SIG-M5 treated with dmso at 0.1 percent for 504 hours (cell line): ENCODE data around the gene NUDT21.

Experiments used
- DNase-seq: peaks from one replicate; lab custom pipeline; 2025; ENCODE audit not compliant: unreplicated experiment; lab: John Stamatoyannopoulos, UW

The NUDT21 gene

DNA sequence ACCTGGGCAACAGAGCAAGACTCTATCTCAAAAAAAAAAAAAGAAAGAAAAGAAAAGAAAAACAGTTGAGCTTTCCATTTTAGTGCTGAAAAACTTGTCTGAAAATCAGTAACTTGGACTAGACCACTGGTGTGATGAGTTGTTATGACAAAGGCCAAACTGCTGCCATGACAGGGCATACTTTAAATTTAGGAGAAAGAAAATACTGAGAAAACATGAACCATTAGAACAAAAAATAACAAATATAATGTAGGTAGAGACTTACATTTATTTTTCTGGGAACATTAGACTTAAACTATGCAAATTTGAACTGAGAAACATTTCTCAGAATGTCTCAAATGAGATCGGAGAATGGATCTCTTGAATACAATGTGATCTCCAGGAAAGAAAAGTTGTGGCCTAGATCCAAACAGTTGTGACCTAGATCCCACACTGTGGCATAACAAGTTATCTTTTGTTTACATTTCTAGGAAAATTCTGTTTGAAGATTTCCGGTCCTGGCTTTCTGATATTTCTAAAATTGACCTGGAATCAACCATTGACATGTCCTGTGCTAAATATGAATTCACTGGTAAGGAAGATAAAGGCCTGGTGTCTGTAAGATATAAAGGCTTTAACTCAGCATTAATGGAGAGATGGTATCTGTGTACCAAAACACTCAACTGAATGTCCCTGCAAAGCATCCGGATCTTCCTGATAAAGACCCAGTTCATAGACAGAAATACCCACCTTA, 11.1 kb upstream of the NUDT21 start:
- DNase-seq, result no peak

DNA sequence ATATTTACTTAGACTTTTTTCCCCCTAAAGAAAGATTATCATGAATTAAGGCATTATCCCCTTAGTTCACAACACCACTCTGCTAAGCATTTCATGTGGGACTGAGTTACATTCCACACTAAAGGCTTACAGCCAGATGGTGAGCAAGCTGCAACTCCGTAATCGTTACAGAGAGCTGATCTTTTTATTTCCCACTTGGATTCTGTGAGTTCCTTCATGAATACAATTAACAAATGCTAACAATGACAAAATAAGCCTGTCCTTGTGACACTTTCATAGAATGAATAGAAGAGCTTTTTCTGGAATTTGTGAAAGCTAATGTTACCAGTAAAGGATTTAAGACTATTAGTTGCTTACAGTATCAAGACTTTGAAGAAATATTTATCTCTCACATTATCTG, 9.0 kb upstream of the NUDT21 start:
- no peak for DNase-seq

DNA sequence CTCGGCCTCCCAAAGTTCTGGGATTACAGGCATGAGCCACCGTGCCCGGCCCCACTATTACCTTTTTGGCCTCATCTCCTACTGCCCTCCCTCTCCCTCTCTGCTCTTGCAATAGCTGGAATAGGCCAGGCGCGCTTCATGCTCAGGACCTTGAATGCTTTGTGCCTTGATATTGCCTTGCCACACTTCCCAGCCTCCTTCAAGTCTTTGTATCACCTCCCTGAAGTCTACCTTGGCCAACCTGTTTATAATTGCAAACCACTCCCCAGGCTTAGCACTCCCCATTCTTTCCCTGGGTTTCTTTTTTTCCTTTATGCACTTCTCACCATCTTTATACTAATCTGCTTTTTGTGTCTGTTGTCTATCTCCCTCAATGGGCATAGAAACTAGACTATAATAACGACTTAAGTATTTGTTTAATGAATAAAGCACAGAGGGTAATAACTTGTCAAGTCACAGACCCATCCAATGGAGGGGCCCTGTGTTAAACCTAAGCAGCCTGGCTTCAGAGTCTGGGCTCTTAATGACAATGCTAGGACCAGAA, 6.9 kb upstream of the NUDT21 start:
- DNase-seq, result no peak

DNA sequence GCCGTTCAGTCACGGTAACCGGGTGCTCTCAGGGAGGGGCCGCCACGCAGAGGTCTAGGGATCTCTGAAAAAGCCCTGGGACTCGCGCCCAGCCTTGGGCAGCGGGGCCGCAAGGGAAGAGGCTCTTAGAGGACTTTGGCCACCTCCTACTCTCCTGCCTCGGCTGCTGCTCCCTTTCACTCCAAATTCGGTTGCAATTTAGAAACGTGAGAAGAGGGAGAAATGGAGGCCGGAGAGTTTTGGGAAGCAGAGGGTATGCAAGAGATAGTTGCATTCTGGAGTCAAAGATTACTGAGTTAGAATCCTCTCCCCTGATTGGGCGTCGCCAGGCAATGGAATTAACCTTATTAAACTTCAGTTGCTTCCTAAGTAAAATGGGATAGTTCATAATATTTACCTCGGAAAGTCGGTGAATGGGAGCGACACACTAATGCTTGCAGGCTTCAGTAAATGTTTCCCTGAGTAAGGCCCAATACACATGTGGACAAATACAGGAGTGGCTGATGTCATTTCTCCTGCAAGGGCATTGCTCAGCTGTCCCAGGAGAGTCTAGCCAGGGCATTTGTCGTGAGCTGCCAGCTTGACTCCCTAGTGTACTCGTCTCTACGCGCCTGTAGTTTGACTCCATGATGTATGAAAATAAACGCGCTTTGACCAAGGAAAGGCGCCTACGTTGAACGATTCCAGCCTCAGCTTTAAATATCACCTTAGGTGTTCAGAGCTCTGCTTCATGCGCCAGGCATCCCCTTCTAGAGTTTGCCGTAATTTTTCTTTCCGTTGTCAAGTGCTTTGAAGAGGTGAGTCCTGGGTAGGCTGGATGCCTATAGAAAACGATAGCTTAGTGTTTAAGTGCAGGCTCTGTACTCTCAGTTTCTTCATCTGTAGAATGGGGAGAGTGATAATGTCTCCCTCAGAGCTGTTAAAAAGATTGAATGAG, 889 bp upstream of the NUDT21 start:
- DNase-seq, result no peak

DNA sequence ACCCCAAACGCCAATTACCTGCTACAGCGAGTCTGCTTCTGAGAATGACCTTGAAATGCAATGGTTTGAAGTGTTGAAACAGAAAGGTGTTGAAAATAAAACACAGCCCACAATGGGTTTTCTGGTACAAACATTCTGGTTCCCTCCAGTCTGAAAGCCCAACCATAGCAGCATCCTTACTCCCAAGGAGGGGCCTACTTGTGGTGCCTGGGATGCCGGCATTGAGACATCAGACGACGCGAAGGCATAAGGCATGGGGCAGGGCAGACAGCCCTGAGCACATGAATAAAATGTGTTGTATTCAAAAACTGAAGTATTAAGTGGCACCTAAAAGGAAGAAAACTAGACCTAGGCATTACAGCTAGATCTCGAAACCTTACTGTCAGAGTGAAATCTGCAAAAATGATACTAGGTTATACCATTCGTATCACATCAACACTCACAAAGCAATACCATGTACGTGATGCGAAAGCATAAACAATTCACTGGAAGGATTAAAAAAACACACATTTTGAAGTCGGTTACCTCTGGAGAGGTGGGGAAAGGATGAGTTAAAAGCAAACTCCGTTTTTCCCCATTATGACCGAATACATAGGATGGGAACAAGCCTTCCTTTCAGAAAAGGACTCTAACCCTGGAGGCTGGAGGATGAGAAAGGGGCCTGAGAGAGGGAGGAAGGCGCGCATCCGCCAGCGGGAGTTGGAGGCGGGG, 702 bp downstream of the NUDT21 start:
- no peak for DNase-seq

DNA sequence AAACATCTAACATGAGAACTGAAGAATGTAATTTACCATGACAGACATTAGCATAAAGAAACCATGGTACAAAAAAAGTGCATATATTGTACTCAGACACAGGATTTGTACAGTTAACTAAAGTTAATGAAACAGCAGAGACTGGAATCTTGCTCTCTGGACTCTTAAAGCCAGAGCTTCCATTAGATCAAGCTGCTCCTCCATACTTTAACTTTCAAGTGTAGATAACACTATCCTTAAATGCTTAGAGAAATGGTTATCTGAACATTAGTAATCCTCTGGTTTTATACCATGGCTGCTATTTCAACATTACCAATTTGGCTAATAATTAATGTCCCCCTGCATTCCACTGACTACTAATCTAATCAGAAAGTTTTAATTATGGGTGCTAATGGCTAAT, 3.1 kb downstream of the NUDT21 start:
- DNase-seq, result no peak

DNA sequence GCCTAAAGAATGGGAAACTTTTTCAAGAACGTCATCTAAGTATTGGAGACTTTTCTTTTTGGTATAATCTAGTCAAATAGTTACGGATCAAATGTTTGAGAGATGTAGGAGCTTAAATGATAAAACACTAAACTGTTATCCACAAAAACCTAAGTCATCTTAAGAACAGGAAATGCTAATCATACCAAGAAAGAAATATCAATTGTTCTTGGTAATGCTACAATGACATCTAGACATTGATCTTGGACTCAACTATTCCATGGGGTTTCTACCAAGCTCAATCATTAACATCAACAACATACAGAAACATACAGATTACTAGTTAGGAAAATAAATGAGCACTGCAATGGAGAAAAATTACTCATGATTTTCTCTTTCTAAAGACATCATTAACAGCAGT, 3.8 kb downstream of the NUDT21 start:
- DNase-seq, result no peak

DNA sequence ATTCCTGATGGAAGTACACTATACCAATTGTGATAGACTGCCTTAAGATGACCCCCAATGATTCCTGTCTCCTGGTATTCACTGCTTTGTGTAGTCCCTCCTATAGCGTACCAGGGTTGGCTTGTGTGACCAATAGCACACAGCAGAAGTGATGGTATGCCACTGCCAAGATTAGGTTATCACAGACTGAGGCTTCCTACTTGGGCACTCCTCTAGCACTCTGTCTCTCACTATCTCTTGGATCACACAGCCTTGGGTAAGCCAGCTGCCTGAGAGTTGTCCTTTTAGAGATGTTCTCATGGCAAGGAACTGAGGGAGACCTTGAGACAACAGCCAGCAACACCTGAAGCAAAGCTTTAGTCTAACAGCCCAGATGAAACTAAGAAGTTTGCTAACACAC, 13.1 kb downstream of the NUDT21 start:
- no peak for DNase-seq

DNA sequence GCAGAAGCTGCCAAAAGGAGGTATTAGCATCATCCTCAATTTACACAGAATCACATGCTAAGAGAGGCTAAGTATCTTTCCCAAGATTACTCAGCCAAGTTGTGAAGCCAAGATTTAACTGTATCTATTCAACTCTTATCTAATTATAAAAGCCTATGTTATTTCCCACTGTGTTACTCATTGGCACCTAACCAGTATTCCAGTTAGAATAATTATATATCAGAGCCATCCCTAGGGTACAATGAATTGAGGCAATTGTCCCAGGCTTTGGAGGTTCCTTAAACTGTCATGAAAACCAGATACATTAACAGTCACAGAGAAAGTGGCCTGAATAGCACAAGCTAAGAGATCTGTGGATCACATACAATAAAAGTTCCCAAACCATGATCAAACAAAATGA, 14.9 kb downstream of the NUDT21 start:
- no peak for DNase-seq

DNA sequence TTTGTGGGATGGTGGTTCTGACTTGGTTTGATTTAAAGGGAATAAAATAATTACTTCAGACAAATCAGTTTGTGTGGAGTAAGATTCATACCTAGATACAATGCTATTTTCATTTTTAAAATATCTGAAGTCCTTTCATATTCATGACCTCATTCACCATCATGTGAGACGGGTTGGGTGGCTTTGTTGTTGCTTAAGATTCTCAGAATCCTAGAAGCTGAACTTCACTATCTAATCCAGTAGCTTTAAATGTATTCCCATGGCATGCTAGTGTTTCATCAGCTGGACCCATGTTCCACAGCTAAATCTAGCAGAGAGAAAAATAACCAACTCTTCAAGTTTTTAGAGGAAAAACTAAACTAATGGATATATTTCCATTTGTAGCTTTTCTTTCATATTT, 23.0 kb downstream of the NUDT21 start:
- no peak for DNase-seq

DNA sequence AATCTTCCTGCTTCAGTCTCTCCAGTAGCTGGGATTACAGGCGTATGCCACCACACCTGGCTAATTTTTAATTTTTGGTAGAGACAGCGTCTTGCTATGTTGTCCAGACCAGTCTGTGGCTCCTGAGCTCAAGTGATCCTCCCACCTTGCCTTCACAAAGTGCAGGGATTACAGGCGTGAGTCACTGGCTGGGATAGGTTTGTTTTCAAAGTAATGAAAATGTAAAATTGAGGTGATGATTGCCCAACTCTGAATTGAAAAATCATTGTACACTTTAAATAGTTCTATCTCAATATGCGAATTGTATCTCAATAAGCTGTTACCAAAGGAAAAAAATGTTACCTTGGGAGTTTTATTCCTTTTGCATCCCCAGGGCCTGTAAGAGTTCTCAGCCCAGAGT, 24.5 kb downstream of the NUDT21 start:
- DNase-seq, result no peak

DNA sequence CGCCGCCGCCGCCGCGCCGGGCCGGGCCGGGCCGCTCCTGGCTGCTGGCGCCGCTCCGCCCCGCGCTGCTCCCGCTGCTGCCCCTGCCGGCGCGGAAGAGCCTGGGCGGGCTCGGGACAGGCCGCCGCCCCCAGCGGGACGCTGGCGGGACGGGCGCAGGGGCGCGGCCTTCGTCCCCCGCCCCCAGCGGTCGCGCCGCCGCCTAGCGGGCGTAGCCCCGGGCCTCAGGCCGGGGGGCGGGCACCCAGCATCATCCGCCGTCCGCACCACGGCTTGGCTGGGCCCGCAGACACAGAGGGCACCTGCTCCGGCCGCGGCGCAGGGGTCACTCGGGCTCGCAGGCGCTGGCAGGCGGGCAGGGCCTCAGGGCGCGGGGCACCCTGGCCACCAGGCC, 25.7 kb downstream of the NUDT21 start, which contains the start of gene AMFR:
TSS of gene AMFR (minus strand) at position 107 of the 394 bp plus-strand sequence. CDS start 218 bp downstream, outside the sequence.
- DNase-seq, result peak; percentile 61

DNA sequence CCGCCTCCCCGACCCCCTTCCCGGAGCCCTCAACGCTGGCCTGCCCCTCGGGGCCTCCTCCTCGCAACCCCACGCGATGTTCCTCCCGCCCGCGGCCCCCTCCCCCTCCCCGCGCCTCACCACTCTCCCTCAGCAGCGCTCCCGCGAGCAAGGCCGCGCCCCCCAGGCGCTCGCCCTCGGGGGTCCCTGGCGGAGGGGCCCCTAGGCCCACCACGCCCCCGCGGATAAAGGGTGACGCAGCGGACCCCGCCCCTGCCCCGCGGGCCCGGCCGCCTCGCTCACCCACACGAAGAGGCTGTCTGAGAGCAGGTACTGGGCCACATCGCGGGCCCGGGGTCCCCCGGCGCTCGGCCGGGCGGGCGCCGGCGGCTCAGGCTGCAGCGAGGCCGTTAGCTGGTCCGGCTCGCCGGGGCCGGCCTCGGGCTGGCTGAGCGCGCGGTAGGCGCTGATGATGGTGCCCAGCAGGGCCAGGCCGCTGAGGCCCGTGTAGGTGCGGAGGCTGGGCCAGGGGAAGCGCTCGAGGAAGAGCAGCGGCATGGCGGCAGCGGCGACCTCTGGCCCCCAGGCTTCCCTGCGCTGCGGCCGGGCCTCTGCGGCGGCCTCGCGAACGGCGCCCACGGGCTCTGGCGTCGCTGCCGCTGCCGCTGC, 26.2 kb downstream of the NUDT21 start:
- DNase-seq, result no peak

DNA sequence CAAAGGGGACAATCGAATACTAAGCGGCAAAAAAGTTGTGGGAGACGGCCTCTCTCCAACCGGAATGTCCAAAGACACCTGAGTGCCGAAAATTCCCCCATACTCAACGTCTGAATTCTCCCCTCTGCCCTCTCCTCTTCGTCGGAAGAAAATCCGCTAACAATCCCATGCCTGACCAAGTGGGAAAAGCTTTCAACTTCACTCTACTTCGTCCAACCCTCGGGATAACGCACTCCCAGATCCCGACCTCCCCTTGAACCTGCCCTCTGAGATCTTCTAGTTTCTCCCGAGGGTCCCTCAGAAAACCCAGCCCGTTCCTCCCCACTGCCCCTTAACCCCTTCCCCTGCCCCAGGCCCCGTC, 26.7 kb downstream of the NUDT21 start:
- DNase-seq, result no peak

DNA sequence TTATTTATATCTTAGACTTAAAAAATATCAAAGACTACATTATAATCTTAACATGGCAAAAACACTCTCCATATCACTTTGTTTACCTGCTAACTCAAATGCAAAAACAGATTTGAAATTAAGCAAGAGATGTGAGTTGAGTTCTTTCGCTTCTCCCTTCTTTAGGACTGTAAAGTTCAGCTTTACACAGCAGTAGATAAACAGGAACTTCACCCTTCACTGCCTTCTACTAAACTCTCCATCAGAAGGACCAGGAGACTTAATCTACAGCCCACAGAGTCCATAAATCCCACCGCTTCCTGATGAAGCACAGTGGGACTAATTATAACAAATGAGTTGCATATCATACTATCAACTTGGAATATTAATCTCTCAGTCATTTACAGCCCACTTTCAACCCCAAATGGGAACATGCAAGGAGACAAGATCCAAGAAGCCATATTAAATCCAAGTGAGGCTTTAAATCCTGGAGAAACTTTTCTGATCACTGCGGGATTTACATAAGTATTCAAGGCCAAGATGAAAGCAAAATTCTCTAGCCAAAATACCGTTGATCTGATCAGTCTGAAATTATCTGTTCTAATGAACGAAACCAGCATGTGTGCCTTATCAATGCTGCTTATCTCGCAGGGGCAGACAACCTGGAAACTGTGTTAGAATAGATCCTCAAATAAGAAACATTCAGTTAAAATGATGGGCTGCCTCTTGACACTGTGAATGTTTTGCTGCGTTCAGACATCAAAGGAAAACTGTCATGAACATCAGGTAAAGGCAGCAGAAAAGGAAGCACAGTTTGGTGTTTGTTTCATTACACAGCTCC, 27.3 kb downstream of the NUDT21 start:
- DNase-seq, result peak; percentile 70

DNA sequence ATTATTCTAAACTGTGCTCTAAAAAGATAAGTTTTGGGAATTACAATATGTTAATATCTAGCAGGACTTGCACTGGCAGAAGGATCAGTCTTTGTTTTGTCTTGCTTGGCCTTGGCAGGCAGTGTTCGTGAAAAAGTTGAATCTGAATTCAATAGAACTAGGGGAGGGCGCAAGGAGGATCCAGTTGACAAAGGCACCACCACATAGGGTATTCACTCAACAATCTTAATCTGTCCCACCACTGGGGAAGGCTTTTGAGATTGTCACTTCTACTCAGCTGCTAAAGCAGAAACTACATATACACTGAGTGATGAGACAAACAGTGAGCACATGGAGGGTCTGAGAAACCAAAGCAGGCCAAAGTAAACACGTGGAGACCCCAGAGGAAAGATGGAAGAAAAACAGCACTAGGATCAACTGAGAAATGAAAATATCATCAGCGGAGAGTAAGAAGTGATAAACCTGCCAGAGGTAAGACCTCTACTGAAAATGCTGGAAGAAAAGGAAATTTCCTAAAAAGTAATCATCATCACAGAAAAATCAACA, 28.2 kb downstream of the NUDT21 start:
- DNase-seq, result no peak

DNA sequence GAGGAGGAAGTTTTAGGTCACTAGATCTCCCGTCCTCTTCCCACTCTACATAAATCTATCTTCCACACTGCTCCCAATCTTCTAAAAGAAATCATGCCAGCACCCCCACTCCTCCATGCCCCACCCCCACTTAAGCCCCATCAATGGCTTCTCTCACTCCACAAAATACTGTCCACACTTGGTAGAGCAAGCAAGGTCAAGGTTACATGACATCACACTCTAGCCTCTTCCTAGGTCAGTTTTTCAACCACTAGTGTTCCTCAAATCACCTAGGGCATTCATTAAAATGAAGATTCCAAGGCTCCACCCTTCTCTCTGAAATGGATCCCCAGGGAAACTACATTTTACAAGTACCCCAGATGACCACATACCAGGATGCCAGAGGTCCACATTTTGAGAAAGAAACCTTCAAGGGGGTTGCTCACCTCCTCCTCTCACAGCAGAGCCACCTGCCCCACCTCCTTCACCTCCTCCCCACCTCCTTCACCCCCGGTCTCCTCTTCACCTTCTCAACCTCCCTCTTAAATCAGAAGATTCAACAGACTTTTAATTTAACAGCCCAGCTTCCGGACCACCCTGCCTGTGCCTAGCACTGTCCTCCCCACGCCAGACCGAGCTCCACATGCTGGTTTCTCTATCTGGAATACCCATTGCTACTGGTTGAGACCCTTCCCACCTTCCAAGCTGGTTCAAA, 29.0 kb downstream of the NUDT21 start:
- DNase-seq, result no peak

DNA sequence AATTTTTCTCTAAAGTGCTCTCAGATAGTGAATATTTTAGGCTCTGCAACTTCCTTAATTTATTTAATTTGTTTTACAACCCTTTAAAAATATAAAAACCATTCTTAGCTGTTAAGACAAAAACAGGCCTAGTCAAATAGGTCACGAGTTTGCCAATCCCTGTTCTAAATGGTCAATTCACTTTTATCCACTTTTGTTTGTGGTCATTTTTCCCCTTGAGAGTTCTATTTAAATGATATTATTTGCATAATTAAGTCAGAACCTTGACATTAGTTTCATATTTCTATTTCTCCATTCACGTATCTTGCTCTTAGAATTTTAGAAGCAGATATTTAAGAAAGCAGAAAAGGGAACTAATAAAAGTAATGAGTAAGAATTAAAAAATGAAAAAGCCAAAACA, 29.8 kb downstream of the NUDT21 start:
- DNase-seq, result no peak

DNA sequence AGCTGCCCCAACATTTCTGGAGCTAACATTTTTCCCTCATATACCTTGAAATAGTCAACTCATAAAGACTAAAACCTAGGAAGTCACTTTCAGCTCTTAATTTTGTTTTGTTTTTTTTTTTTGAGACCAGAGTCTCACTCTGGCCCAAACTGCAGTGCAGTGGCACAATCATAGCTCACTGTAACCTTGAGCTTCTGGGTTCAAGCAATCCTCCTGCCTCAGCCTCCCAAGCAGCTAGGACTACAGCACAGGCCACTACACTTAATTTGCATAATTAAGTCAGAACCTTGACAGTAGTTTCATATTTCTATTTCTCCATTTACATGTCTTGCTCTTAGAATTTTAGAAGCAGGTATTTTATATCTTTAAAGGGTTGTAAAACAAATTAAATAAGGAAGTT, 30.5 kb downstream of the NUDT21 start:
- DNase-seq, result no peak
